Measurements from ENCODE around the gene MRPL1. TPM values are rescaled to one million over a fixed set of nuclear protein-coding genes. Genes with fewer than 3 reads are reported as not detected.
"Not testable (repeated sequence)": the region's sequence is repeated elsewhere in the genome, so short reads cannot be mapped to it uniquely, and the experiment has no call there.

MRPL1 gene
- total RNA-seq, 1 experiment from 2014 or later = 25.7 TPM

GRCh38 chr4:77859256-77859655 lies 3.4 kb upstream of the MRPL1 start (continued):
- TF ChIP-seq, protein P1, sequence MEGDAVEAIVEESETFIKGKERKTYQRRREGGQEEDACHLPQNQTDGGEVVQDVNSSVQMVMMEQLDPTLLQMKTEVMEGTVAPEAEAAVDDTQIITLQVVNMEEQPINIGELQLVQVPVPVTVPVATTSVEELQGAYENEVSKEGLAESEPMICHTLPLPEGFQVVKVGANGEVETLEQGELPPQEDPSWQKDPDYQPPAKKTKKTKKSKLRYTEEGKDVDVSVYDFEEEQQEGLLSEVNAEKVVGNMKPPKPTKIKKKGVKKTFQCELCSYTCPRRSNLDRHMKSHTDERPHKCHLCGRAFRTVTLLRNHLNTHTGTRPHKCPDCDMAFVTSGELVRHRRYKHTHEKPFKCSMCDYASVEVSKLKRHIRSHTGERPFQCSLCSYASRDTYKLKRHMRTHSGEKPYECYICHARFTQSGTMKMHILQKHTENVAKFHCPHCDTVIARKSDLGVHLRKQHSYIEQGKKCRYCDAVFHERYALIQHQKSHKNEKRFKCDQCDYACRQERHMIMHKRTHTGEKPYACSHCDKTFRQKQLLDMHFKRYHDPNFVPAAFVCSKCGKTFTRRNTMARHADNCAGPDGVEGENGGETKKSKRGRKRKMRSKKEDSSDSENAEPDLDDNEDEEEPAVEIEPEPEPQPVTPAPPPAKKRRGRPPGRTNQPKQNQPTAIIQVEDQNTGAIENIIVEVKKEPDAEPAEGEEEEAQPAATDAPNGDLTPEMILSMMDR (IDR thresholded peaks at IDR 0.05) = no peak
- TF ChIP-seq, protein P2, sequence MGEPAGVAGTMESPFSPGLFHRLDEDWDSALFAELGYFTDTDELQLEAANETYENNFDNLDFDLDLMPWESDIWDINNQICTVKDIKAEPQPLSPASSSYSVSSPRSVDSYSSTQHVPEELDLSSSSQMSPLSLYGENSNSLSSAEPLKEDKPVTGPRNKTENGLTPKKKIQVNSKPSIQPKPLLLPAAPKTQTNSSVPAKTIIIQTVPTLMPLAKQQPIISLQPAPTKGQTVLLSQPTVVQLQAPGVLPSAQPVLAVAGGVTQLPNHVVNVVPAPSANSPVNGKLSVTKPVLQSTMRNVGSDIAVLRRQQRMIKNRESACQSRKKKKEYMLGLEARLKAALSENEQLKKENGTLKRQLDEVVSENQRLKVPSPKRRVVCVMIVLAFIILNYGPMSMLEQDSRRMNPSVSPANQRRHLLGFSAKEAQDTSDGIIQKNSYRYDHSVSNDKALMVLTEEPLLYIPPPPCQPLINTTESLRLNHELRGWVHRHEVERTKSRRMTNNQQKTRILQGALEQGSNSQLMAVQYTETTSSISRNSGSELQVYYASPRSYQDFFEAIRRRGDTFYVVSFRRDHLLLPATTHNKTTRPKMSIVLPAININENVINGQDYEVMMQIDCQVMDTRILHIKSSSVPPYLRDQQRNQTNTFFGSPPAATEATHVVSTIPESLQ (CRISPR knock-in tag; IDR thresholded peaks at IDR 0.05) = no peak
- TF ChIP-seq, protein P3, sequence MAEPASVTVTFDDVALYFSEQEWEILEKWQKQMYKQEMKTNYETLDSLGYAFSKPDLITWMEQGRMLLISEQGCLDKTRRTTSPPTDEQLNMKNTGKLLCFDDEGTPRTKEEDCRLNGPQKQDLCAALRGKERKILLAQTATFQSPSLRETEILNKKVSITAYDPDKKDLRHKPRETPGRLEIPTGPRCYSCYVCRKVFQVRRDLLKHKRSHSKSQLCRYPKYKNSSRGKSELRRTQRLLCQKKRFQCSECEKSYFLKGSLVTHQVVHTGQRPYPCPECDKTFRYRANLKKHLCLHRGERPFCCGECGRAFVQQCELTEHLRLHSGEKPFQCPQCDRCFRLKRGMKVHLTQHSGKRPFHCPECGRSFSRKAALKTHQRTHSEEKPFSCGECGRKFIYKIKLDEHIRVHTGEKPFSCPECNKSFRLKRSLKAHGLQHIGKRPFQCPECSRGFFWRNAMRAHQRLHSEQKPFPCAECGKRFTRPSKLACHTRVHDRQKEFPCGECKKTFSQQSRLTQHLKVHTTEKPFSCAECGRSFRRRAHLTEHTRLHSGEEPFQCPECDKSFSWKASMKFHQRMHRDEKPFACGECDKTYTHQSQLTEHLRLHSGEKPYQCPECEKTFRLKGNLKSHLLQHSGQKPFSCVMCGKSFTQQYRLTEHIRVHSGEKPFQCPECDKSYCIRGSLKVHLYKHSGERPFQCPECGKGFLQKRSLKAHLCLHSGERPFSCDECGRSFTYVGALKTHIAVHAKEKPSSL (CRISPR knock-in tag; conservative IDR thresholded peaks at IDR 0.05) = no peak
- no peak for TF ChIP-seq ZNF317 (CRISPR knock-in tag; IDR thresholded peaks at IDR 0.05; ENCODE audit: borderline replicate concordance, low read depth)

DNA sequence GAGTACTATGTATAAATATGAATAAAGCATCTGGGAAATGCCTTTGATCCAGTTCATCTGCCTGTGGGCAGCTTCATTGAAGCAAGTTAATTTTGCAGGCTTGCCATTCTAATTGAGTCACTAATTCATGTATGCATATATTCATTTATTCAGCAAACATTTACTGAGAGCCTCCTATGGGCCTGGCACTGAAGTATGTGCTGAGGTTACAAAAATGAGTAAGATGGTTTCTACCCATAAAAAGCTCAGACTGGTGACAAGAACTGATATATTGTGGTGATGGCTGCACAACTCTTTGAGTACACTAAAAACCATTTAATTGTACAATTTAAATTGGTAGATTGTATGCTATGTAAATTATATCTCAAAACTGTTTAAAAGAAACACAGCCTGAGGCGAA lies 1.1 kb upstream of the MRPL1 start:
- H3K4me3 Mint-ChIP-seq = peak overlapping the region; percentile 94
- ChIA-PET CTCF (no interaction called here), POLR2A (interaction anchor here (1.5 kb wide), 1 partner anchor 34 kb away, joined by 4 read pairs; no protein-coding TSS in a partner anchor)

DNA sequence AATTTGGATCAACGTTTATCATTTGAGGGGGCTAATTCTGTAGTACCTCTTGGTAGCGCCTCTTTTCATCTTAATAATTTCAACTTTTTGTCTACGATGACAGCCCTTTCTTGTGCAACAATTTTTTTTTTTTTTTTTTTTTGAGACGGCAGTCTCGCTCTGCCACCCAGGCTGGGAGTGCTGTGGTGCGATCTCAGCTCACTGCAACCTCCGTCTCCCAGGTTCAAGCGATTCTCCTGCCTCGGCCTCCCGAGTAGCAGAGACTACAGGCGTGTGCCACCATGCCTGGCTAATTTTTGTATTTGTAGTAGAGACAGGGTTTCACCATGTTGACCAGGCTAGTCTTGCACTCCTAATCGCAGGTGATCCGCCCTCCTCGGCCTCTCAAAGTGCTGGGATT lies 711 bp downstream of the MRPL1 start:
- Mint-ChIP-seq H3K4me3 (peak overlapping the region; percentile 94), H3K27ac (peak overlapping the region; percentile 99), H3K4me1 (peaks cover 20% of the 10 kb centered on the region)
- not testable (repeated sequence) for H3K9me3 Mint-ChIP-seq; H3K27me3 Mint-ChIP-seq (ENCODE audit: low read depth); H3K36me3 Mint-ChIP-seq; ATAC-seq; DNase-seq (ENCODE audit: low spot score)
- POLR2A ChIA-PET = interaction anchor here (1.8 kb wide), 1 partner anchor 43 kb away, joined by 15 read pairs; no protein-coding TSS in a partner anchor
- CTCF ChIA-PET = interaction anchor here (0.6 to 1.6 kb wide), 2 partner anchors 44 to 363 kb away, joined by 3 to 4 read pairs; partner anchors contain the start of gene CNOT6L

More for the DNA sequence above, 1.1 kb upstream of the MRPL1 start:
- no peaks in the 10 kb centered on the region for H3K9me3 Mint-ChIP-seq
- peak overlapping the region; percentile 99 for H3K27ac Mint-ChIP-seq
- no peaks in the 10 kb centered on the region for H3K27me3 Mint-ChIP-seq (ENCODE audit: low read depth)
- ATAC-seq (no peak), DNase-seq (ENCODE audit: low spot score) (no peak)
- peaks cover 7% of the 10 kb centered on the region for H3K36me3 Mint-ChIP-seq
- TF ChIP-seq ZNF121 (CRISPR knock-in tag; IDR thresholded peaks at IDR 0.05) (no peak), RORB (CRISPR knock-in tag; IDR thresholded peaks at IDR 0.05) (no peak), EMX1 (CRISPR knock-in tag; IDR thresholded peaks at IDR 0.05) (no peak), JAZF1 (CRISPR knock-in tag; IDR thresholded peaks at IDR 0.05) (no peak), SMAD4 (CRISPR knock-in tag; IDR thresholded peaks at IDR 0.05) (no peak), ZNF396 (CRISPR knock-in tag; IDR thresholded peaks at IDR 0.05; ENCODE audit: borderline replicate concordance) (no peak), TEAD4 (CRISPR knock-in tag; IDR thresholded peaks at IDR 0.05) (no peak), HMGXB4 (CRISPR knock-in tag; IDR thresholded peaks at IDR 0.05) (no peak), GRHL2 (CRISPR knock-in tag; IDR thresholded peaks at IDR 0.05; ENCODE audit: insufficient replicate concordance, severe bottlenecking) (no peak), GTF2I (CRISPR knock-in tag; conservative IDR thresholded peaks at IDR 0.05) (no peak), ZNF219 (CRISPR knock-in tag; IDR thresholded peaks at IDR 0.05; ENCODE audit: borderline replicate concordance) (no peak), ERG (CRISPR knock-in tag; IDR thresholded peaks at IDR 0.05) (no peak)
- TF ChIP-seq, protein P4, sequence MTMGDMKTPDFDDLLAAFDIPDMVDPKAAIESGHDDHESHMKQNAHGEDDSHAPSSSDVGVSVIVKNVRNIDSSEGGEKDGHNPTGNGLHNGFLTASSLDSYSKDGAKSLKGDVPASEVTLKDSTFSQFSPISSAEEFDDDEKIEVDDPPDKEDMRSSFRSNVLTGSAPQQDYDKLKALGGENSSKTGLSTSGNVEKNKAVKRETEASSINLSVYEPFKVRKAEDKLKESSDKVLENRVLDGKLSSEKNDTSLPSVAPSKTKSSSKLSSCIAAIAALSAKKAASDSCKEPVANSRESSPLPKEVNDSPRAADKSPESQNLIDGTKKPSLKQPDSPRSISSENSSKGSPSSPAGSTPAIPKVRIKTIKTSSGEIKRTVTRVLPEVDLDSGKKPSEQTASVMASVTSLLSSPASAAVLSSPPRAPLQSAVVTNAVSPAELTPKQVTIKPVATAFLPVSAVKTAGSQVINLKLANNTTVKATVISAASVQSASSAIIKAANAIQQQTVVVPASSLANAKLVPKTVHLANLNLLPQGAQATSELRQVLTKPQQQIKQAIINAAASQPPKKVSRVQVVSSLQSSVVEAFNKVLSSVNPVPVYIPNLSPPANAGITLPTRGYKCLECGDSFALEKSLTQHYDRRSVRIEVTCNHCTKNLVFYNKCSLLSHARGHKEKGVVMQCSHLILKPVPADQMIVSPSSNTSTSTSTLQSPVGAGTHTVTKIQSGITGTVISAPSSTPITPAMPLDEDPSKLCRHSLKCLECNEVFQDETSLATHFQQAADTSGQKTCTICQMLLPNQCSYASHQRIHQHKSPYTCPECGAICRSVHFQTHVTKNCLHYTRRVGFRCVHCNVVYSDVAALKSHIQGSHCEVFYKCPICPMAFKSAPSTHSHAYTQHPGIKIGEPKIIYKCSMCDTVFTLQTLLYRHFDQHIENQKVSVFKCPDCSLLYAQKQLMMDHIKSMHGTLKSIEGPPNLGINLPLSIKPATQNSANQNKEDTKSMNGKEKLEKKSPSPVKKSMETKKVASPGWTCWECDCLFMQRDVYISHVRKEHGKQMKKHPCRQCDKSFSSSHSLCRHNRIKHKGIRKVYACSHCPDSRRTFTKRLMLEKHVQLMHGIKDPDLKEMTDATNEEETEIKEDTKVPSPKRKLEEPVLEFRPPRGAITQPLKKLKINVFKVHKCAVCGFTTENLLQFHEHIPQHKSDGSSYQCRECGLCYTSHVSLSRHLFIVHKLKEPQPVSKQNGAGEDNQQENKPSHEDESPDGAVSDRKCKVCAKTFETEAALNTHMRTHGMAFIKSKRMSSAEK (CRISPR knock-in tag; IDR thresholded peaks at IDR 0.05; ENCODE audit: borderline replicate concordance) = no peak
- TF ChIP-seq, protein P5, sequence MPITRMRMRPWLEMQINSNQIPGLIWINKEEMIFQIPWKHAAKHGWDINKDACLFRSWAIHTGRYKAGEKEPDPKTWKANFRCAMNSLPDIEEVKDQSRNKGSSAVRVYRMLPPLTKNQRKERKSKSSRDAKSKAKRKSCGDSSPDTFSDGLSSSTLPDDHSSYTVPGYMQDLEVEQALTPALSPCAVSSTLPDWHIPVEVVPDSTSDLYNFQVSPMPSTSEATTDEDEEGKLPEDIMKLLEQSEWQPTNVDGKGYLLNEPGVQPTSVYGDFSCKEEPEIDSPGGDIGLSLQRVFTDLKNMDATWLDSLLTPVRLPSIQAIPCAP (CRISPR knock-in tag; IDR thresholded peaks at IDR 0.05) = no peak
- peaks cover 20% of the 10 kb centered on the region for H3K4me1 Mint-ChIP-seq
